ENCODE results near the gene LANCL2. TPM values are rescaled to one million over a fixed set of nuclear protein-coding genes. Genes with fewer than 3 reads are reported as not detected.

LANCL2 gene
- total and polyA plus RNA-seq, 12 donors, result 3.1 to 11.1 (median 8.6) TPM

- no peak overlapping the region for H3K4me3 ChIP-seq
- TF ChIP-seq, protein P1, sequence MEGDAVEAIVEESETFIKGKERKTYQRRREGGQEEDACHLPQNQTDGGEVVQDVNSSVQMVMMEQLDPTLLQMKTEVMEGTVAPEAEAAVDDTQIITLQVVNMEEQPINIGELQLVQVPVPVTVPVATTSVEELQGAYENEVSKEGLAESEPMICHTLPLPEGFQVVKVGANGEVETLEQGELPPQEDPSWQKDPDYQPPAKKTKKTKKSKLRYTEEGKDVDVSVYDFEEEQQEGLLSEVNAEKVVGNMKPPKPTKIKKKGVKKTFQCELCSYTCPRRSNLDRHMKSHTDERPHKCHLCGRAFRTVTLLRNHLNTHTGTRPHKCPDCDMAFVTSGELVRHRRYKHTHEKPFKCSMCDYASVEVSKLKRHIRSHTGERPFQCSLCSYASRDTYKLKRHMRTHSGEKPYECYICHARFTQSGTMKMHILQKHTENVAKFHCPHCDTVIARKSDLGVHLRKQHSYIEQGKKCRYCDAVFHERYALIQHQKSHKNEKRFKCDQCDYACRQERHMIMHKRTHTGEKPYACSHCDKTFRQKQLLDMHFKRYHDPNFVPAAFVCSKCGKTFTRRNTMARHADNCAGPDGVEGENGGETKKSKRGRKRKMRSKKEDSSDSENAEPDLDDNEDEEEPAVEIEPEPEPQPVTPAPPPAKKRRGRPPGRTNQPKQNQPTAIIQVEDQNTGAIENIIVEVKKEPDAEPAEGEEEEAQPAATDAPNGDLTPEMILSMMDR (IDR thresholded peaks at IDR 0.05), result no peak
- 77 to 93% methylated on average over 2 of the region's 2 CpGs for WGBS, 2 donors
- no peak for DNase-seq
- intact Hi-C loops (cut with DNase I), result no loop called here
- H3K9me3 ChIP-seq, result no peaks in the 10 kb centered on the region
- H3K4me1 ChIP-seq, result peaks cover 0 to 21% (median 3%) of the 10 kb centered on the region in 9 donors
- H3K27me3 ChIP-seq, result no peaks in the 10 kb centered on the region
- no peak for ATAC-seq
- H3K36me3 ChIP-seq, result peaks cover 0 to 36% (median 0%) of the 10 kb centered on the region in 9 donors
- no peak overlapping the region for H3K27ac ChIP-seq
These were observed 116.0 kb downstream of the LANCL2 start for GRCh38 chr7:55481155-55481554.

DNA sequence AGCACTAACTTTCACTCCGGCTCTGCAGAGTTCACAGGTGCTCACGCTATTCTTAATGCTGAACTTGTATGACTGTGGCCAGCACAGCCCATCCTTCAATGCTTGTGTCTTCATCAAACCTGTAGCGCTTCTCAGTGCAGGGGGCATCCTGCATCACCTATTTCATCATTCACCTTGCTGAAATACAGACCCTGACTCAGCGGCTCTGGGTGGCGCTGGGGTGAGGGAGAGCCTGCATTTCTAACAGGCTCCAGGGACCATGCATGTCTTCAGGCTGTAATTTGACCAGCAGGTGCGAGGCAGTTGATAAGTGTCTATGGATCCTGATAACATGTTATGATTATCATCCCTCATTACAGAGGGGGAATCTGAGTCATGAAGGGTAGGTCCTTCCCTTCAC, 117.9 kb downstream of the LANCL2 start:
- 96 to 97% methylated on average over 6 of the region's 6 CpGs for WGBS, 2 donors
- DNase-seq (no peak), ATAC-seq (no peak)
- H3K27ac ChIP-seq, result no peak overlapping the region
- H3K4me3 ChIP-seq, result no peak overlapping the region
- intact Hi-C loops (cut with DNase I), result no loop called here
- peaks cover 0 to 10% (median 3%) of the 10 kb centered on the region in 9 donors for H3K4me1 ChIP-seq
- no peaks in the 10 kb centered on the region for H3K27me3 ChIP-seq
- H3K9me3 ChIP-seq, result no peaks in the 10 kb centered on the region
- TF ChIP-seq, protein P1 (IDR thresholded peaks at IDR 0.05), result no peak
- H3K36me3 ChIP-seq, result peaks cover 0 to 47% (median 0%) of the 10 kb centered on the region in 9 donors

Other genes starting within 250 kb of the LANCL2 start
- gene VOPP1, start 207.2 kb downstream of the LANCL2 start, total RNA-seq, result 10 to 100 TPM; 17.9 to 42.9 (median 22.9) TPM
- 10 to 100 TPM in 1 of 2 donors, 1 to 10 TPM in 1; 9.3 to 17.5 TPM for gene VOPP1, start 207.2 kb downstream of the LANCL2 start, polyA plus RNA-seq